Activated T-cell treated with anti-CD3 and anti-CD28 coated beads, Interleukin-2, amount 50 U/mL, for 24 hours (primary cell): Measurements from ENCODE around the gene SUGCT.
"Not testable (repeated sequence)": the region's sequence is repeated elsewhere in the genome, so short reads cannot be mapped to it uniquely, and the experiment has no call there.

Experiments used
- DNase-seq: peaks from one replicate; pipeline ENCODE4 v3.0.0-alpha.2; 2020
- H3K27ac Mint-ChIP-seq: 2 replicates; pipeline ENCODE4 v1.8.0; 2020; ENCODE audit warnings: mild to moderate bottlenecking, mixed read lengths
- H3K27me3 Mint-ChIP-seq: 2 replicates; pipeline ENCODE4 v1.8.0; 2020; ENCODE audit warnings: mixed read lengths
- H3K36me3 Mint-ChIP-seq: 2 replicates; pipeline ENCODE4 v1.8.0; 2020; ENCODE audit warnings: low read depth, mixed read lengths
- H3K4me1 Mint-ChIP-seq: 2 replicates; pipeline ENCODE4 v1.8.0; 2020; ENCODE audit warnings: low read depth, mixed read lengths
- H3K4me3 Mint-ChIP-seq: 2 replicates; pipeline ENCODE4 v1.8.0; 2020; ENCODE audit warnings: mild to moderate bottlenecking, moderate library complexity, mixed read lengths
- H3K9me3 Mint-ChIP-seq: 2 replicates; pipeline ENCODE4 v1.8.0; 2020; ENCODE audit warnings: mixed read lengths

The SUGCT gene

DNA sequence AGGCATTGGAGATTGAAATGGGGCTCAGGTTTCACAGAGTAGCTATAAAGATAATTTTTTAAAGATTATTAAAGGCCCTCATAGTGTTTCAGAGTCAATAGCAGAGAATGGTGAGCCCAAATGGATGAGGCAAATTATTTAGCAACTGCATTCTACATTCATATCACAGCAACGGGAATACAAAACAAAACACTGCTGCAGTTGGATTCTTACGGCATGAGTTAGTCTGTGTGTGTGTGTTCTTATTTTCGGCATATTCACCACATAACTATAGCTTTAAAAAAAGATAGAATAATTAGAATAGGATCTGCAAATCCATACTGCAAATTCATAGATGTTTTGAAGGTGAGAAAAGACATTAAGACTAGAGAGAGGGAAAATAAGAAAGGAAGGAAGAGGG, 66.0 kb downstream of the SUGCT start:
- DNase-seq, result no peak
- Mint-ChIP-seq H3K27ac (no peak overlapping the region), H3K4me3 (no peak overlapping the region), H3K4me1 (no peaks in the 10 kb centered on the region), H3K36me3 (no peaks in the 10 kb centered on the region), H3K9me3 (no peaks in the 10 kb centered on the region), H3K27me3 (no peaks in the 10 kb centered on the region)

DNA sequence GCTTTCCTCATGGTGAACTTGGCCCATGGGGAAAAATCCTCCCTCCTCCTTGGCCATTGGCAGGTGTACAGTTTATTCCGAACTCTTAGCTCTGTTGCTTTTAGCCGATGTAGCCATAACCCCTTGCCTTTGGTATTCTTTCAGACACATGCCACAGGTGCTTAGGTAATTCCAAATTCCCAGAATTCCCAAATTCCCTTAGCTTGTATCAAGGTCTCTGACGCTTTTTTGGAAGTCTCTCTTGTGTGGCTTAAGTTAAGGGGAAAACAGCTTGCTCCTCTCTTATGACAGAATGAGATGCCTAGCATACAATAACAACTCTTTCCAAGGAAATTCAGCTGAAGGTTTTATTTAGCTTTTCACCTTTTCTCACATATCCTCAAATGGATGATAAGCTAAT, 68.0 kb downstream of the SUGCT start:
- Mint-ChIP-seq H3K9me3 (no peaks in the 10 kb centered on the region), H3K4me3 (no peak overlapping the region), H3K36me3 (no peaks in the 10 kb centered on the region), H3K27me3 (no peaks in the 10 kb centered on the region), H3K27ac (no peak overlapping the region), H3K4me1 (no peaks in the 10 kb centered on the region)
- DNase-seq, result no peak

DNA sequence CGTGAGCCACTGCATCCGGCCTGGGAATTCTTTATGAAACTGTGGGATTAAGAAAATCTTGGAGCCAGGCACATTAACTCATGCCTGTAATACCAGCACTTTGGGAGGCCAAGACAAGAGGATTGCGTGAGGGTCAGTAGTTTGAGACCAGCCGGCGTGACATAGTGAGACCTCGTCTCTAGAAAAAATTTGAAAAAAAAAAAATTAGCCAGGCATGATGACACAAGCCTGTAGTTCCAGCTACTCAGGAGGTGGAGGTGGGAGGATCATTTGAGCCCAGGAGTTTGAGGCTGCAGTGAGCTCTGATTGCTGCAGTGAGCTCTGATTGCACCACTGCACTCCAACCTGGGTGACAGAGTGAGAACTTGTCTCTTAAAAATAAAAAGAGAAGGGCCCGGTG, 69.8 kb downstream of the SUGCT start:
- no peaks in the 10 kb centered on the region for H3K4me1 Mint-ChIP-seq
- no peak overlapping the region for H3K27ac Mint-ChIP-seq
- H3K9me3 Mint-ChIP-seq, result no peaks in the 10 kb centered on the region
- no peak for DNase-seq
- no peak overlapping the region for H3K4me3 Mint-ChIP-seq
- no peaks in the 10 kb centered on the region for H3K27me3 Mint-ChIP-seq
- H3K36me3 Mint-ChIP-seq, result no peaks in the 10 kb centered on the region

DNA sequence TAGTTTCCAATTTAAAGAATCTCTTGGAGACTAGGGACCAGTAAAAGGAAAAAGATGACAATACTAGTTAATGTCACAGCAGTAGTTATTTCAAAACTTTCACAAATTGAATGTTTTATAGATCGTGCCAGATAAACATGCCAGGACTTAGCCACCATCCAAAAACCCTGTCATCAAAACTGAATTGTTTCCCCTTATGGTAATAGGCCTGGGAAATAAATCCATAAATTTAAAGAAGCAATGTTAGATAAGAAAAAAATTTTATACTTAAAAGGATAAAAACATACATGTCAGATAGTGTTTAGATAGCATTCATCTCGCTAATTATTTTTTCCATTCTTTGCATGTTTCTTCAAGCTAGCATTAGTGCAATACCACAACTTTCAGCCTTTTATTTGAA, 71.2 kb downstream of the SUGCT start:
- no peak overlapping the region for H3K27ac Mint-ChIP-seq
- no peaks in the 10 kb centered on the region for H3K27me3 Mint-ChIP-seq
- H3K4me1 Mint-ChIP-seq, result no peaks in the 10 kb centered on the region
- H3K36me3 Mint-ChIP-seq, result no peaks in the 10 kb centered on the region
- no peaks in the 10 kb centered on the region for H3K9me3 Mint-ChIP-seq
- no peak for DNase-seq
- no peak overlapping the region for H3K4me3 Mint-ChIP-seq

DNA sequence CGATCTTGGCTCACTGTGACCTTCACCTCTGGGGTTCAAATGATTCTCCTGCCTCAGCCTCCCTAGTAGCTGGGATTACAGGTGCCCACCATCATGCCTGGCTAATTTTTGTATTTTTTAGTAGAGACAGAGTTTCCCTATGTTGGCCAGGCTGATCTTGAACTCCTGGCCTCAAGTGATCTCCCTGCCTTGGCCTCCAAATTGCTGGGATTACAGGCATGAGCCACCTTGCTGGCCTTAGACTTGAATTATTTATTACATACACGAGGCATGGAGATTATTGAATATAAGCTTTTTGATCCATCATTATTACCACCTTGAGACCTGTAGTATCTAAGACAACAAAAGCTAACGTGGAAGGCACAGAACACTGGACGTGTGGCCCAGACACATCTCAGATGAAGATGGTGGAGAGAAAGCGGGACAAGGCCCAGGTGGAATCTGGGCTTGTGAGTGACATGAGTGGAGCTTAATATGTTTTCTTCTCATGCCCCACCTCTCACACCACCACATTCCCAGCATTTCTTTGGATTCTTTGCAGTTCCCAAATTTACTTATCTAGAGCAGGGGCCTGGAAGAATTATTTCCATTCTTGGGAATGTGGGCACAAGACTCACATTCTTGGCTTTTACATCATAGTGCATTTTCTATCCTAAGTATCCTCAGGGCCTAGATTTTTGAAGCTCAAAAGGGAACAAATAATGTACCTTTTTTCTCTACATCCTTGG, 76.6 kb downstream of the SUGCT start:
- no peaks in the 10 kb centered on the region for H3K36me3 Mint-ChIP-seq
- no peaks in the 10 kb centered on the region for H3K27me3 Mint-ChIP-seq
- DNase-seq, result no peak
- H3K4me1 Mint-ChIP-seq, result no peaks in the 10 kb centered on the region
- H3K4me3 Mint-ChIP-seq, result no peak overlapping the region
- H3K9me3 Mint-ChIP-seq, result no peaks in the 10 kb centered on the region
- no peak overlapping the region for H3K27ac Mint-ChIP-seq

DNA sequence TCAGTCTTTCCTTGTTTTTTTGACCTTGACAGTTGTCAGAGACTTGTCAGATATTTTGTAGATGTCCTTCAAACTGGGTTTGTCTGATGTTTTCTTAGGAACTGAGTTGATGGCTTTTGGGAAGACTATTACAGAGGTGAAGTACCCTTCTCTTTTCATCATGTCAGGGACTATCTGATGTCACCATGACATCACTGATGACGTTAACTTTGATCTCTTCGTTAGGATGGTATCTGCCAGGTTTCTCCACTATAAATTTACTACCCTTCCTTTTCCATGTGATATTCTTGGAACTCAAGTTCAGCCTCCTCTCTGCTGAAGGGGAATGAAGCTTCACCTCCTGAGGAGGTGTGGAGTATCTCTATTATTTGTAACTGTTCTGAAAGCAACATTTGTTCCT, 78.5 kb downstream of the SUGCT start:
- no peaks in the 10 kb centered on the region for H3K9me3 Mint-ChIP-seq
- H3K36me3 Mint-ChIP-seq, result peaks cover 3% of the 10 kb centered on the region
- no peaks in the 10 kb centered on the region for H3K4me1 Mint-ChIP-seq
- no peaks in the 10 kb centered on the region for H3K27me3 Mint-ChIP-seq
- no peak overlapping the region for H3K4me3 Mint-ChIP-seq
- H3K27ac Mint-ChIP-seq, result no peak overlapping the region
- DNase-seq, result no peak

DNA sequence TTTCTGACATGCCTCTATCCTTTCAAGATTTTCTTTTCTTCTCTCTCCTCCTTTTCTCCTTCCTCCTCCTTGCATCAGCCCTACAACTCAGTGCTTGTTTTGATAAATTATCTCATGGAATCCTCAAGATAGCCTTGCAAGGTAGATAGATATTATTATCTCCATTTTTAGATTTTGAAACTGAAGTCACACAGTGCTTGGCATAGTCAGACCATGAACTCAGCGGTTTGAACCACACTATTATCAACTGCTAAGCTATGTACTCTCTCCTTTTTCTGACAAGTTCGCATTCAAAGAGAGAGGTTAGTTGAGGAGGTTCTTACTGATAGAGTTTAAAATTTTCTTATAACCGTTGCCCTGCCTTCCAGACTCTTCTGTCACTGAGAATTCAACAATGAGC, 79.1 kb downstream of the SUGCT start:
- DNase-seq, result no peak
- H3K27me3 Mint-ChIP-seq, result no peaks in the 10 kb centered on the region
- peaks cover 8% of the 10 kb centered on the region for H3K36me3 Mint-ChIP-seq
- no peak overlapping the region for H3K27ac Mint-ChIP-seq
- H3K4me1 Mint-ChIP-seq, result no peaks in the 10 kb centered on the region
- no peak overlapping the region for H3K4me3 Mint-ChIP-seq
- H3K9me3 Mint-ChIP-seq, result no peaks in the 10 kb centered on the region

DNA sequence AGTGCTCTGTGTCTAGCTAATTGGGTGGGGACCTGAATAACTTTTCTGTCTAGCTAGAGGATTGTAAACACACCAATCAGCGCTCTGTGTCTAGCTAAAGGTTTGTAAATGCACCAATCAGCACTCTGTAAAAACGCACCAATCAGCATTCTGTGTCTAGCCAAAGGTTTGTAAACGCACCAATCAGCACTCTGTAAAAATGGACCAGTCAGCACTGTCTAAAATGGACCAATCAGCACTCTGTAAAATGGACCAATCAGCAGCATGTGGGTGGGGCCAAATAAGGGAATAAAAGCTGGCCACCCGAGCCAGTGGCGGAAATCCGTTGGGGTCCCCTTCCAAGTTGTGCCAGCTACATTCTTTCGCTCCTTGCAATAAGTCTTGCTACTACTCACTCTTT, 83.8 kb downstream of the SUGCT start:
- not testable (repeated sequence) for H3K9me3 Mint-ChIP-seq, DNase-seq, H3K27ac Mint-ChIP-seq, H3K27me3 Mint-ChIP-seq, H3K4me1 Mint-ChIP-seq, H3K4me3 Mint-ChIP-seq
- peaks cover 11% of the 10 kb centered on the region for H3K36me3 Mint-ChIP-seq

DNA sequence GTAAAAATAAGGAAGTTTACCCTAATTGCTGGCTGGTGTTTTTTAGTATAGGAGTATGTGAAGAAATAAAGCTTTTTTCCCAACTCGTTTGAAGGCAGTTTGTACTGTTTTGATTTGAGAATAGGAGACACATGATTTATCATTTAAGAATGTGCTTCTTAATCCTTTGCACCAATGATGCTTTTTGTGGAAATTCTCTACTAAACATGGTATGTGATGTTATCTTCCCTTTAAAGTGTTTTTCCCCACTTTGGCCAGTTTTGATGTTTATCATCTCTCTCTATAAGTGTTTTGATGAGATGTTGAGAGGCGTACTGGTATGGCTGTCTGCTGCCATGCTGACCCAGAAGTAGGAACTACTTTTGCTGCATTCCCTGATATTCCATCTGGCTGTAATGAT, 85.1 kb downstream of the SUGCT start:
- H3K36me3 Mint-ChIP-seq, result peaks cover 11% of the 10 kb centered on the region
- no peak for DNase-seq

DNA sequence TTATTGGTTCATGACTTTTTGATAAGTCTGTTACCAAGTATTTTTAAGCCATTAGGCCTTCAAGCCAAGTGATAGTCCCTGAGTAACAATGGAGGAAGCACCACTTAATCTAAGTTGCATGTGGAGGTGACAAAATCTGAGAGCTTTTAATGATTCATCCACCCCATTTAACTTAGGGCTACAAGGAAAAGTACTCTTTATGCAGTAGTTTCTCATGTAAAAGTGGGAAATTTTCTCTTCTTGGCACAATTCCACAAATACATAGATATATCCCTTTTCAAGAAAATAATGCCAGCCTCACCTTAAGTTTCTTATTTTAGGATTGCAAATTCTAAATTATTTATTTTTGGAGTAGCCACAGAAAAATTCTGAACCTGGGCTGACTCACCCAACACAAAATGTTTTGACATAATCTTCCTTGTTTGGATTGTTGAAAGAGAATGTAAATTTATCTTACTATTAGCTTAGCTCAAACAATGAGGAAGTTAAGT, 85.7 kb downstream of the SUGCT start:
- H3K36me3 Mint-ChIP-seq, result peaks cover 11% of the 10 kb centered on the region
- H3K27ac Mint-ChIP-seq, result no peak overlapping the region
- H3K9me3 Mint-ChIP-seq, result no peaks in the 10 kb centered on the region
- no peak for DNase-seq
- no peaks in the 10 kb centered on the region for H3K27me3 Mint-ChIP-seq
- no peaks in the 10 kb centered on the region for H3K4me1 Mint-ChIP-seq
- H3K4me3 Mint-ChIP-seq, result no peak overlapping the region

More for the DNA sequence above, 85.1 kb downstream of the SUGCT start:
- H3K9me3 Mint-ChIP-seq, result no peaks in the 10 kb centered on the region
- no peaks in the 10 kb centered on the region for H3K4me1 Mint-ChIP-seq
- no peak overlapping the region for H3K27ac Mint-ChIP-seq
- no peak overlapping the region for H3K4me3 Mint-ChIP-seq
- no peaks in the 10 kb centered on the region for H3K27me3 Mint-ChIP-seq

DNA sequence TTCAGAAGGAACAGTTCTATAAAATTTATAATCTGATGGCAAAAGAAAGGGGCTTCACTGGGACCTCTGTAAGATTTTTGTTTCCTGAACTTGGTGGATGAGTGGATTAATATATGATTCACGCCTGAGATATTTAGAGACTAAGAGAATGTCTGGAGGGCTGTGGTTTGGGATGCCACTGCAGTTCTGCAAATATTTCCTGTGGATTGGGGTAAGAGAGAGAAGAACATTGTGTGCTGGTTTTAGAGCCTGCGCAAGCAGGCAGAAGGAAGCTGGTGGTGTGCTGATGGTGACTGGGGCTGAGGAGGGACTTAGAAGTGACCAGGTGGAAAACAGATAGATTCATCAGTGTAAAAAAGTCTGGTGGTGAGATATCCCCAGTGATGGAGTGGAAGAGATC, 87.0 kb downstream of the SUGCT start:
- Mint-ChIP-seq H3K27me3 (no peaks in the 10 kb centered on the region), H3K4me3 (no peak overlapping the region), H3K9me3 (no peaks in the 10 kb centered on the region), H3K4me1 (no peaks in the 10 kb centered on the region), H3K36me3 (peaks cover 11% of the 10 kb centered on the region), H3K27ac (no peak overlapping the region)
- DNase-seq, result no peak

DNA sequence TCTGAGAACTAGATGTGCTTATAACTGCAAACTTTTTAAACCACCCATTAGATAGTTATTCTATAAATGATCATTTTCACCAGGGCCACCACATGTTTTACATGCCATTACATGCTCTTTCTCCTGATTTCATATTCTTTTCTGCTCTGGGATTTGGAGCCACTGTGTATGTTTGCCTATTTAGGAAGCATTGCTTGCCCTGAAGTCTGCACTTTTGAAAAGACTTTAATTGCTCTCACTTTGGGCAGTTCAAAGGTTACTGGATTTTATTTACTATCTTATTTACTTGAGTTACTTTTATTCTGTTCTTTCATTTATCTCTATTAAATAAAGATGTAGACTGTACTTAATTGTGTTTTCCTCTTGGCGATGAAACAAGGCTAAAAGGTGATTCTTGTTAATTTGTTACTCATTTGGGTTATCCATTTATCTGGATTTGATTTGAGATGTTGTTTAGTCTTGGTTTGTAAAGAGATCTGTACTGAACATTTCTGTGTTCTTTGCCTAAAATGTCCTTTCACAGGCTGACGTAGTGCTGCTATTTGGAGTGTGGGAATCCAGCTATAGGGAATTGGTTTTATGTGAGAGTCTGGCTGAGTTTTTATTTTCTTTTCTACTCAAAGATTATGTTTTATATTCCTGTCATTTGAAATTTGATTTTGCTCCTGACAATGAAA, 88.8 kb downstream of the SUGCT start:
- H3K27me3 Mint-ChIP-seq, result no peaks in the 10 kb centered on the region
- H3K4me3 Mint-ChIP-seq, result no peak overlapping the region
- H3K4me1 Mint-ChIP-seq, result no peaks in the 10 kb centered on the region
- no peak for DNase-seq
- H3K9me3 Mint-ChIP-seq, result no peaks in the 10 kb centered on the region
- H3K36me3 Mint-ChIP-seq, result peaks cover 5% of the 10 kb centered on the region
- no peak overlapping the region for H3K27ac Mint-ChIP-seq

DNA sequence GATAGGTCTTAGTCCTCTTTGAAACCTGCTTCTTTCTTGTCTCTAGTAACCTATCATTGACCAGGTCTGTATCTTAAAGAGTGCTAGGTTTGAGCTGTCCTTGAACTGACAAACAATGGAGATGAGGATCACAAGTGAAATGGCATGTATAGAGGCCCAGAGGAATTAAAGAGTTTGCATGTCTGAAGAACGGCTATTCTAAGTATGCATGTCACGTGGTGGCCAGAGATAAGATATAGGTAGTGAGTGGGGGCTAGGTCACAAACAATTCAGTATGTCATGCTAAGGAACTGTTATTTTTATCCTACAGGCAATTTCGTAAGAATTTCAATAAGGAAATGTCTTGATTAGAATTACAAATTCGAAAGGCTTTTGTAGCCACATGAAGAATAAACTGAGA, 95.3 kb downstream of the SUGCT start:
- Mint-ChIP-seq H3K4me1 (peaks cover 5% of the 10 kb centered on the region), H3K9me3 (no peaks in the 10 kb centered on the region), H3K27ac (no peak overlapping the region), H3K27me3 (no peaks in the 10 kb centered on the region), H3K36me3 (no peaks in the 10 kb centered on the region), H3K4me3 (no peak overlapping the region)
- DNase-seq, result no peak

DNA sequence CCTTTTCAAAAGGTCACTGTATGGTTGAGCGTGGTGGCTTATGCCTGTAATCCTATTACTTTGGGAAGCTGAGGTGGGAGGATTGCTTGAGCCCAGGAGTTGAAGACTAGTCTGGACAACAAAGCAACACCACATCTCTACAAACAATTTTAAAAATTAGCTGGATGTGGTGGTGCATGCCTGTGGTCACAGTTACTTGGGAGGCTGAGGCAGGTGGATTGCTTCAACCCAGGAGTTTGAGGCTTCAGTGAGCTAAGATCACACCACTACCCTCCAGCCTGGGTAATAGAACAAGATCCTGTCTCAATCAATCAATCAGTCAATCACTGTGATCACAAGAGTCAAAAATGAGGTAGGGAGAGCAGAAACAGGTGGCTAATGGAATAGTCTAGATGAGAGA, 97.0 kb downstream of the SUGCT start:
- no peaks in the 10 kb centered on the region for H3K9me3 Mint-ChIP-seq
- no peaks in the 10 kb centered on the region for H3K27me3 Mint-ChIP-seq
- no peak overlapping the region for H3K4me3 Mint-ChIP-seq
- no peak overlapping the region for H3K27ac Mint-ChIP-seq
- no peak for DNase-seq
- H3K4me1 Mint-ChIP-seq, result peaks cover 5% of the 10 kb centered on the region
- no peaks in the 10 kb centered on the region for H3K36me3 Mint-ChIP-seq

DNA sequence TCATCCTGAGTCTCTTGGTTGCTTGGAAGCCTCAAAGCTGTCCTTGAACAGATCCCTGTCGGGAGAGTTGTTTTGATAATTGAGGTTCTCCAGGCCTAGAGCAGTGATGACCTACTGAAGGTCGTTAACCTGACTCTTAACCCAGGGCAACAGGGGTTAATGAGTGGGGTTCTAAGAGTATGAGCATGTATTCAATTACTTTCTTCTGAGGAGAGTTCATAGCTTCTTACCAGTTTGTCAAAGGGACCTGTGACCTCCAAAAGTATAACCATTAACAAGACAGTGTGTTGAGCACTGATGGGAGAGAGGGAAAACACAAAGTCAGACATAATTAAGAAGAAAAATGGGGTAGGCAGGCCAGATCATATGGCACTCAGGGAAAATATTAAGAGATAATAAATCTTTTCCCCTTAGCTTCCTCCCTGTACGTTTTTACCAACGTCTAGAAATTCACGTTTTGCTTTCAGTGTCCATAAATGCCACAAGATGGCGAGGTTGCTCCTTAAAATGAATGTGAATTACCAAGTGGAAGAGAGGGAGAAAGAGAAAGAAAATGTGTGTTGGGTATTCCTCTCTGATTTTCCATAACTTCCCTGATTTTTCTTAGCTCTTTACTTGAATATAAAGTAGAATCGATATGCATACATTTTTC, 97.6 kb downstream of the SUGCT start:
- Mint-ChIP-seq H3K4me1 (peaks cover 5% of the 10 kb centered on the region), H3K9me3 (no peaks in the 10 kb centered on the region), H3K36me3 (no peaks in the 10 kb centered on the region), H3K4me3 (no peak overlapping the region), H3K27ac (no peak overlapping the region), H3K27me3 (no peaks in the 10 kb centered on the region)
- no peak for DNase-seq
